ENCODE results near the gene COL27A1. TPM values are rescaled to one million over a fixed set of nuclear protein-coding genes. Genes with fewer than 3 reads are reported as not detected.
"Not testable (repeated sequence)": the region's sequence is repeated elsewhere in the genome, so short reads cannot be mapped to it uniquely, and the experiment has no call there.

Gene COL27A1
- total RNA-seq, 1 donor from 2014 or later, result 42.4 TPM

- ATAC-seq (no peak), DNase-seq (ENCODE audit: low spot score) (no peak)
- intact Hi-C loops (cut with DNase I), result no loop called here
Observed at GRCh38 chr9:114176624-114177291, 21.4 kb downstream of the COL27A1 start.

- DNase-seq (ENCODE audit: low spot score), result no peak
- intact Hi-C loops (cut with DNase I), result no loop called here
- ATAC-seq, result no peak
Observed at GRCh38 chr9:114177423-114178064, 22.2 kb downstream of the COL27A1 start.

- DNase-seq (ENCODE audit: low spot score), result no peak
- intact Hi-C loops (cut with DNase I), result no loop called here
Observed at GRCh38 chr9:114178076-114178475, 22.7 kb downstream of the COL27A1 start.

GRCh38 chr9:114178756-114179450 is 23.6 kb downstream of the COL27A1 start:
- intact Hi-C loops (cut with DNase I), result no loop called here
- DNase-seq (ENCODE audit: low spot score), result no peak
- peak; percentile 18 for ATAC-seq

More at GRCh38 chr9:114178076-114178475, 22.7 kb downstream of the COL27A1 start:
- no peak for ATAC-seq

- ATAC-seq (no peak), DNase-seq (ENCODE audit: low spot score) (no peak)
- intact Hi-C loops (cut with DNase I), result no loop called here
Observed at GRCh38 chr9:114179516-114179915, 24.2 kb downstream of the COL27A1 start.

- ATAC-seq (peak; percentile 24), DNase-seq (ENCODE audit: low spot score) (no peak)
- intact Hi-C loops (cut with DNase I), result no loop called here
Observed at GRCh38 chr9:114180696-114181606, 25.6 kb downstream of the COL27A1 start.

GRCh38 chr9:114181607-114182409 is 26.5 kb downstream of the COL27A1 start:
- intact Hi-C loops (cut with DNase I), result no loop called here
- DNase-seq (ENCODE audit: low spot score), result no peak
- peak; percentile 6 for ATAC-seq

GRCh38 chr9:114183006-114183405 is 27.7 kb downstream of the COL27A1 start:
- intact Hi-C loops (cut with DNase I), result no loop called here
- ATAC-seq (no peak), DNase-seq (ENCODE audit: low spot score) (no peak)

- intact Hi-C loops (cut with DNase I), result no loop called here
- DNase-seq (ENCODE audit: low spot score) (no peak), ATAC-seq (no peak)
Observed at GRCh38 chr9:114184071-114184470, 28.7 kb downstream of the COL27A1 start.

- intact Hi-C loops (cut with DNase I), result no loop called here
- DNase-seq (ENCODE audit: low spot score), result no peak
- no peak for ATAC-seq
Observed at GRCh38 chr9:114184866-114185265, 29.5 kb downstream of the COL27A1 start.

- ATAC-seq, result peak; percentile 43
- DNase-seq (ENCODE audit: low spot score), result no peak
- intact Hi-C loops (cut with DNase I), result no loop called here
Observed at GRCh38 chr9:114185570-114186490, 30.5 kb downstream of the COL27A1 start.

- intact Hi-C loops (cut with DNase I), result no loop called here
- ATAC-seq (no peak), DNase-seq (ENCODE audit: low spot score) (no peak)
Observed at GRCh38 chr9:114186605-114187289, 31.4 kb downstream of the COL27A1 start.

GRCh38 chr9:114187827-114188226 is 32.5 kb downstream of the COL27A1 start:
- no peak for DNase-seq (ENCODE audit: low spot score)
- no peak for ATAC-seq
- intact Hi-C loops (cut with DNase I), result no loop called here

GRCh38 chr9:114189823-114190562 is 34.7 kb downstream of the COL27A1 start:
- ATAC-seq (no peak), DNase-seq (ENCODE audit: low spot score) (no peak)
- intact Hi-C loops (cut with DNase I), result no loop called here

- intact Hi-C loops (cut with DNase I), result no loop called here
- no peak for ATAC-seq
- no peak for DNase-seq (ENCODE audit: low spot score)
Observed at GRCh38 chr9:114190563-114190905, 35.2 kb downstream of the COL27A1 start.

- ATAC-seq; DNase-seq (ENCODE audit: low spot score); intact Hi-C loops (cut with DNase I): not testable (repeated sequence)
Observed at GRCh38 chr9:114191402-114191801, 36.1 kb downstream of the COL27A1 start.

Measured in sciatic nerve (tissue), 2 donors.